ENCODE results near the gene KIAA1217.

The KIAA1217 gene

GRCh38 chr10:24505759-24506158 is 296.8 kb downstream of the KIAA1217 start:
- TF ChIP-seq CTCF (conservative IDR thresholded peaks at IDR 0.05; ENCODE audit: control insufficient read depth, insufficient read depth, low read depth, low read length) = no peak
- no peak for DNase-seq (ENCODE audit: low read depth)

GRCh38 chr10:24513155-24513554 is 304.2 kb downstream of the KIAA1217 start:
- TF ChIP-seq CTCF (conservative IDR thresholded peaks at IDR 0.05; ENCODE audit: control insufficient read depth, insufficient read depth, low read depth, low read length) = peak; percentile 55
- peak; percentile 45 for DNase-seq (ENCODE audit: low read depth)
- H3K4me3 ChIP-seq (ENCODE audit: control insufficient read depth, low read depth, low read length) = no peak overlapping the region

More at GRCh38 chr10:24505759-24506158, 296.8 kb downstream of the KIAA1217 start:
- no peak overlapping the region for H3K4me3 ChIP-seq (ENCODE audit: control insufficient read depth, low read depth, low read length)

GRCh38 chr10:24515481-24515880 is 306.5 kb downstream of the KIAA1217 start:
- DNase-seq (ENCODE audit: low read depth) = no peak
- H3K4me3 ChIP-seq (ENCODE audit: control insufficient read depth, low read depth, low read length) = no peak overlapping the region
- TF ChIP-seq CTCF (conservative IDR thresholded peaks at IDR 0.05; ENCODE audit: control insufficient read depth, insufficient read depth, low read depth, low read length) = no peak

GRCh38 chr10:24518411-24518810 is 309.5 kb downstream of the KIAA1217 start:
- no peak for DNase-seq (ENCODE audit: low read depth)
- no peak overlapping the region for H3K4me3 ChIP-seq (ENCODE audit: control insufficient read depth, low read depth, low read length)
- TF ChIP-seq CTCF (conservative IDR thresholded peaks at IDR 0.05; ENCODE audit: control insufficient read depth, insufficient read depth, low read depth, low read length) = no peak

GRCh38 chr10:24518981-24519597 is 310.2 kb downstream of the KIAA1217 start:
- DNase-seq (ENCODE audit: low read depth) = peak; percentile 67
- H3K4me3 ChIP-seq (ENCODE audit: control insufficient read depth, low read depth, low read length) = no peak overlapping the region

GRCh38 chr10:24519950-24520349 is 311.0 kb downstream of the KIAA1217 start:
- no peak overlapping the region for H3K4me3 ChIP-seq (ENCODE audit: control insufficient read depth, low read depth, low read length)
- TF ChIP-seq CTCF (conservative IDR thresholded peaks at IDR 0.05; ENCODE audit: control insufficient read depth, insufficient read depth, low read depth, low read length) = no peak
- DNase-seq (ENCODE audit: low read depth) = no peak

More at GRCh38 chr10:24518981-24519597, 310.2 kb downstream of the KIAA1217 start:
- peak; percentile 83 for TF ChIP-seq CTCF (conservative IDR thresholded peaks at IDR 0.05; ENCODE audit: control insufficient read depth, insufficient read depth, low read depth, low read length)
